Subcutaneous abdominal adipose tissue (tissue), 5 donors: ENCODE measurements around the gene CENPO.

Experiments used
- H3K27ac ChIP-seq: one replicate; pipeline ENCODE4 v1.7.0; 2013; ENCODE audit warnings: low read depth, mild to moderate bottlenecking, inconsistent platforms, low read length, moderate library complexity
- H3K27me3 ChIP-seq, 5 donors: one replicate each; pipeline ENCODE4 v1.7.0; 2013; ENCODE audit warnings: low read length in 5 of 5, inconsistent platforms in 1 of 5; ENCODE audit not compliant: control insufficient read depth in 5 of 5, insufficient read depth in 4 of 5
- H3K36me3 ChIP-seq, 5 donors: one replicate each; pipeline ENCODE4 v1.7.0; 2013; ENCODE audit warnings: low read length in 5 of 5; ENCODE audit not compliant: control insufficient read depth in 5 of 5, insufficient read depth in 5 of 5
- H3K4me1 ChIP-seq, 5 donors: one replicate each; pipeline ENCODE4 v1.7.0; 2013; ENCODE audit warnings: low read length in 5 of 5, mild to moderate bottlenecking in 3 of 5, moderate library complexity in 1 of 5; ENCODE audit not compliant: control insufficient read depth in 5 of 5, insufficient read depth in 5 of 5
- H3K4me3 ChIP-seq, 5 donors: one replicate each; pipeline ENCODE4 v1.7.0; 2013; ENCODE audit warnings: low read length in 5 of 5, low read depth in 1 of 5
- H3K9ac ChIP-seq, 5 donors: one replicate each; pipeline ENCODE4 v1.7.0; 2013; ENCODE audit warnings: low read length in 5 of 5, mild to moderate bottlenecking in 4 of 5, moderate library complexity in 3 of 5
- H3K9me3 ChIP-seq, 5 donors: one replicate each; pipeline ENCODE4 v1.7.0; 2013; ENCODE audit warnings: low read length in 5 of 5; ENCODE audit not compliant: control insufficient read depth in 5 of 5
- donor health status: healthy.
- donor health status: healthy.
- donor health status: healthy.
- donor health status: healthy.
- donor health status: healthy.

The CENPO gene

GRCh38 chr2:24844023-24844685 is 50.9 kb downstream of the CENPO start:
- Histone ChIP-seq H3K36me3 (peaks cover 0 to 36% (median 6%) of the 10 kb centered on the region in 5 donors), H3K27ac (no peak overlapping the region), H3K9me3 (peaks cover 0 to 4% (median 0%) of the 10 kb centered on the region in 5 donors), H3K4me1 (no peaks in the 10 kb centered on the region), H3K9ac (no peak overlapping the region), H3K27me3 (no peaks in the 10 kb centered on the region), H3K4me3 (no peak overlapping the region)

GRCh38 chr2:24845691-24846090 is 52.5 kb downstream of the CENPO start:
- H3K4me1 ChIP-seq, result no peaks in the 10 kb centered on the region
- peaks cover 0 to 4% (median 0%) of the 10 kb centered on the region in 5 donors for H3K9me3 ChIP-seq
- no peak overlapping the region for H3K27ac ChIP-seq
- H3K4me3 ChIP-seq, result no peak overlapping the region
- no peak overlapping the region for H3K9ac ChIP-seq
- peaks cover 0 to 22% (median 6%) of the 10 kb centered on the region in 5 donors for H3K36me3 ChIP-seq
- H3K27me3 ChIP-seq, result no peaks in the 10 kb centered on the region

DNA sequence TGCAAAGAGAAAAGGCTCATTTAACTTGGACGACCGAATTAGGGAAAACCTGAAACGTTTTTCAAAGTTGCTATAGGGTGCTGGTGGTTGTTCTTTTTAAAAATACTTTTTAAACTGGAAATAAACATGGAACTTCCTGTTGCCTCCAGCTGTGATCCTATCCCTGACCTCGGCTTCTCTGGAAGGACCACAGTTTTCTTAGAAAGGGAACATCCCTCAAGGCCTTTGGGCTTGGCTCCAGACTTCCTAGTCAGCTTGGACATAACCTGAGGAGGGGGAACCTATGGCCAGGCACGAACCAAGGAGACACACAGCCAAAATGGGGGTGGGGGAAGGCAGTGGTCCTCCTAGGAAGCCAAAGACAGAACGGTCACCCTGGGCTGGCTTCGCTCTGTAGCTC is 57.7 kb downstream of the CENPO start:
- H3K27me3 ChIP-seq, result no peaks in the 10 kb centered on the region
- peaks cover 0 to 19% (median 9%) of the 10 kb centered on the region in 5 donors for H3K4me1 ChIP-seq
- no peaks in the 10 kb centered on the region for H3K36me3 ChIP-seq
- no peak overlapping the region for H3K9ac ChIP-seq
- H3K4me3 ChIP-seq, result no peak overlapping the region
- H3K9me3 ChIP-seq, result peaks cover 0 to 4% (median 0%) of the 10 kb centered on the region in 5 donors
- H3K27ac ChIP-seq, result no peak overlapping the region

DNA sequence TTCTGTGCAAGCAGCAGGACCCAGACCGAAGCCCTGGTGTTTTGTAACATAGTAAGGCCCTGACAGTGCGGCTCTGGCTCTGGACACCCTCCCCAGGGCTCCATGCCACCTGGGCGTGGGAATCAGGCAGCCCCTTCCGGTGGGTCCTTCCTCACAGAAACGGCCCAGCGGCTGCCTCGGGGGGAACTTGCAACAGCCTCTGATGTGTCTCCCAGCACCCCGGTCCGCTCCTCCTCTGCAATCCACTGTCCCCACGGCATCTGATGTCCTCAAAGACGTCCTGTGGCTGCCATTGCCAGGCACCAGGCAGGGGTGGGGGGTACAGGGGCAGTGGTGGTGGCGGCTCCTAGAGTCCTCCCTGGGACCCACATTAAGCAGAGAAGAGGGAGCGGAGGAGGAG is 58.8 kb downstream of the CENPO start:
- no peak overlapping the region for H3K9ac ChIP-seq
- H3K36me3 ChIP-seq, result no peaks in the 10 kb centered on the region
- H3K4me1 ChIP-seq, result peaks cover 4 to 30% (median 19%) of the 10 kb centered on the region in 5 donors
- no peak overlapping the region for H3K27ac ChIP-seq
- H3K9me3 ChIP-seq, result peaks cover 0 to 4% (median 0%) of the 10 kb centered on the region in 5 donors
- no peak overlapping the region for H3K4me3 ChIP-seq
- no peaks in the 10 kb centered on the region for H3K27me3 ChIP-seq

DNA sequence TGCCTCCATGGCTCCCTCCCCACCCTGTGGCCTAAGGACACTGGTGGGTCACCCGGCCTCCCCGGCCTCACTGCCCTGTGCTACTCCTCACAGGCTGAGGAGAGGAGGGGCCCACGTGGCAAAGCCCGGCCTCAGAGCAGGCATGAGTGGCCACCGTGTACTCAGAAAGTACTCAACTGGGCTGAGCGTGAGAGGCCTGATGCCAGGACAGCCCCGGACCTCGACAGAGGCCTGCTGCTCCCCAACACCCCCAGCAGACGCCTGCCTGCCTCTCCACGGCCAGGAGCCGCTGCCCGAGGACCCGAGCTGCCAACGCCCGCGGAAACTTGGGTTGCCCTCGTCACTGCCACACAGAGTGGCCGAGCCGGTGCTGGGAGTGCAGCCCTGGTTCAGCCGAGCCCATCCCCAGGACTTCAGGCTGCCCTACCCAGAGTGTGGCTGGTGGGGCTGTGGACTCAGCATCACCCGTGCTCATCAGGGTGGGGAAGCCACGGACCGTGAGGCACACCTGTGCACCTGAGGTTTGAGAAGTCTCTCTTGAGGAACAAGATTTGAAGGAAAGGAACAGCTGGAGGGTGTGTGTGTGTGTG is 59.3 kb downstream of the CENPO start:
- Histone ChIP-seq H3K36me3 (no peaks in the 10 kb centered on the region), H3K4me1 (peaks cover 4 to 30% (median 22%) of the 10 kb centered on the region in 5 donors), H3K4me3 (no peak overlapping the region), H3K27me3 (no peaks in the 10 kb centered on the region), H3K27ac (no peak overlapping the region), H3K9me3 (peaks cover 0 to 4% (median 0%) of the 10 kb centered on the region in 5 donors), H3K9ac (no peak overlapping the region)

DNA sequence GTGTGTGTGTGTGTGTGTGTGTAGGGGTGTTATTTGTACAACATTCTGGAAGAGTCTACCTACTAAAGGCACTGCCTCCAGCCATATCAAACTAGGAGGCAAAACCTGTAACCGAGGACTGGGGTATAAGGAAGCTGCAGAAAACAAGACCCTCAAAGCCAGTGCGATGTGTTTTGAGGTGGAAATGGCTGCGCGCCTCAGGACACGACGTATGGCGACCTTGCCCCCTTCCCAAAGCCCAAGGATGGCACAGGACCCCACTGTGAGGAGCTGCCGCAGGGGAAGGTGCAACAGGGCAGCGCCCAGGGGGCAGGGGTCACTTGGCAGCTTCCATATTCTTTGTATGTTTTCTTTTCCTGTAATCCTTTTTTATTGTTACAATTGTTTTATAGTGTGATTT is 59.8 kb downstream of the CENPO start:
- peaks cover 4 to 30% (median 22%) of the 10 kb centered on the region in 5 donors for H3K4me1 ChIP-seq
- H3K9ac ChIP-seq, result no peak overlapping the region
- H3K27ac ChIP-seq, result no peak overlapping the region
- no peaks in the 10 kb centered on the region for H3K27me3 ChIP-seq
- peaks cover 0 to under 1% (median 0%) of the 10 kb centered on the region in 5 donors for H3K9me3 ChIP-seq
- H3K4me3 ChIP-seq, result no peak overlapping the region
- no peaks in the 10 kb centered on the region for H3K36me3 ChIP-seq

DNA sequence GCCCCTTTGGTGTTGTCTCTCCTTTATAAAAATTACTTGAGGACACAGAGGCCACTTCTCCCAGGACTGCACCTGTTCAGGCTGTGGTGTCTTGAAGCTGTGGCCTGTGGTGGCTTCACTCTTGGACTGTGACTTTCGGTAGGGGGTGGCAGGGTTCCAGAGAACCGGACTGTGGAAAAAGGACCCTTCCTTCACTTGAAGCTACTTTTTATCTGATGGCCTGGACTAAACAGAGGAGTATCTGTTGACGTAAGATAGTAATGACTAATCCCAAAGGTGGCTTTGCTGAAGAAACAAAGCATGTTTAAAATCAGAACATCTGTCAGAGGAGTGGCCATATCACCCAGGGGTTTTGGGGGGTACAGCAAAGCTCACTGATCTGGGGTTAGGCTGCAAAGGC is 60.8 kb downstream of the CENPO start:
- H3K4me1 ChIP-seq, result peaks cover 4 to 30% (median 23%) of the 10 kb centered on the region in 5 donors
- H3K4me3 ChIP-seq, result no peak overlapping the region
- no peaks in the 10 kb centered on the region for H3K9me3 ChIP-seq
- no peak overlapping the region for H3K27ac ChIP-seq
- H3K36me3 ChIP-seq, result no peaks in the 10 kb centered on the region
- no peaks in the 10 kb centered on the region for H3K27me3 ChIP-seq
- H3K9ac ChIP-seq, result no peak overlapping the region

DNA sequence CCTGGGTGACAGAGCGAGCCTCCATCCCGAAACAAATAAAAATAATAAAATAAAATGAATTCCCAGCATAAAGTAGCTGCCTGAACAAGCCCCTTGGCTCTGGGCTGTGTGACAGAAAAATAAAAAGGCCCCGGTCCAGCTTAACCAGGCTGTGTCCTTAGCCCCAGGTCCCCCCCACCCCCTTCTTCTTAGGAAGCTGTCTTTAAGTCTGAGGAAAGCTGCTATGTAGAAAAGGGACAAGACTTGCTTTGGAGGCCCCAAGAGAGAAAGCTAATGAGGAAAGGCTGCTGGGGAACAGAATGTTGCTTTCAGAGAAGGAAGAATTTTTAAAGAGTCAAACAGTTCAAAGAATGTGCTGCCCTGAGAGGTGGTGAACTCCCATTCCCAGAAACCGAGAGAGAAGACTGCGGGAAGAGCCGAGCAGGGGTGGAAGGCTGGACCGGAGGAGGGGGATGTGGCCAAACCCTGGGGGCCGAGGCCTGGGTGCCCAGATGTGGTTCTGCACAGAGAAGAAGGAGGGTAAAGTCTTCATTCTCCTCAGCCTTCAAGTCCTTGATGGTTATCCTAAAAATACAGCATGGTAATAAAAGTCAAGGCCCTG is 61.9 kb downstream of the CENPO start:
- no peaks in the 10 kb centered on the region for H3K9me3 ChIP-seq
- H3K4me1 ChIP-seq, result peaks cover 4 to 33% (median 25%) of the 10 kb centered on the region in 5 donors
- no peak overlapping the region for H3K9ac ChIP-seq
- H3K36me3 ChIP-seq, result no peaks in the 10 kb centered on the region
- no peaks in the 10 kb centered on the region for H3K27me3 ChIP-seq
- H3K4me3 ChIP-seq, result no peak overlapping the region
- peak overlapping the region; percentile 13 for H3K27ac ChIP-seq

DNA sequence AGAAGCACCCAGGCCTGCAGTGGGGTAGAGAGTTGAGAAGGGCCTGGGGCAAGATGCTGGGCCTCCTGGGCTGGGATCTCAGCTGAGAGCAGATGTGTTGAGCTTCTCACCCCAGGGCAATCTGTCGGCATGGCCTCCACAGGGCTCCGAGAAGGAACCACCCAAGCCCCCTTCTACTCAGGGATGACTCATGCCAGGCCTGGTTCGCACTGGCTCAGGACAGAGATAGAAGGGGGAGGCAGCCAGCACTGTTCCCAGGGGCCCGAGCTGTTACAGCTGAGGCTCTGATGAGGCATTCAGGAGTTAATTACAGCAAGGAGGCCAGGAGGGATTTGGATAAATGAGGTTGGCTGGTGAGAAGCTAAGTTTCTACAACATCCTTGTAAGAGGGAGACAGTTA is 62.5 kb downstream of the CENPO start:
- H3K9ac ChIP-seq, result peak overlapping the region in 1 of 5 donors; percentile 33
- H3K27ac ChIP-seq, result peak overlapping the region; percentile 13

GRCh38 chr2:24856791-24857211 is 63.6 kb downstream of the CENPO start:
- H3K27ac ChIP-seq, result peak overlapping the region; percentile 45
- peaks cover 4 to 47% (median 31%) of the 10 kb centered on the region in 5 donors for H3K4me1 ChIP-seq
- no peak overlapping the region for H3K4me3 ChIP-seq
- H3K36me3 ChIP-seq, result no peaks in the 10 kb centered on the region
- no peak overlapping the region for H3K9ac ChIP-seq
- H3K9me3 ChIP-seq, result no peaks in the 10 kb centered on the region
- H3K27me3 ChIP-seq, result no peaks in the 10 kb centered on the region

More for the DNA sequence above, 62.5 kb downstream of the CENPO start:
- Histone ChIP-seq H3K36me3 (no peaks in the 10 kb centered on the region), H3K4me3 (no peak overlapping the region), H3K4me1 (peaks cover 4 to 39% (median 28%) of the 10 kb centered on the region in 5 donors), H3K9me3 (no peaks in the 10 kb centered on the region), H3K27me3 (no peaks in the 10 kb centered on the region)
